SK-N-MC (cell line): ENCODE results near the gene PRSS56.

Source experiments
- EZH2 ChIP-seq: fragments of 200-600 bp; sonication (generic); IDR thresholded peaks from one replicate; pipeline ENCODE4 v1.6.1; 2017; ENCODE audit warnings: antibody characterized with exemption
- FOXP2 ChIP-seq: optimal IDR thresholded peaks from 2 replicates; pipeline ENCODE3; 2011; ENCODE audit warnings: mild to moderate bottlenecking, moderate library complexity; ENCODE audit not compliant: insufficient read depth; ENCODE audit errors: extremely low read length, control extremely low read depth
- POLR2AphosphoS5 ChIP-seq: IDR thresholded peaks from 2 replicates; pipeline ENCODE4 v1.6.1; 2012; ENCODE audit warnings: mild to moderate bottlenecking, low read depth, low read length, borderline replicate concordance

GRCh38 chr2:232563580-232563979, 43.4 kb downstream of the PRSS56 start:
- TF ChIP-seq EZH2 (no peak), POLR2AphosphoS5 (no peak), FOXP2 (no peak)
